HEK293 (cell line): ENCODE data around the gene SUSD4.

Source experiments
- ATF2 ChIP-seq: fragments of 450-650 bp; formaldehyde crosslinking; IDR thresholded peaks from 2 replicates; pipeline ENCODE4 v1.5.1; 2016; ENCODE audit warnings: missing biosample characterization, missing genetic modification characterization, low read depth
- HOXA7 ChIP-seq: sonication (generic); formaldehyde crosslinking; IDR thresholded peaks from 2 replicates; pipeline ENCODE4 v1.8.1; 2022; ENCODE audit warnings: missing genetic modification reagents, borderline replicate concordance
- INSM2 ChIP-seq: fragments of 450-650 bp; formaldehyde crosslinking; IDR thresholded peaks from 2 replicates; pipeline ENCODE4 v1.5.1; 2016; ENCODE audit warnings: missing biosample characterization, missing genetic modification characterization
- YY1 ChIP-seq: fragments of 450-650 bp; formaldehyde crosslinking; IDR thresholded peaks from 2 replicates; pipeline ENCODE4 v1.5.1; 2018; ENCODE audit warnings: missing biosample characterization, missing genetic modification characterization
- ZBTB11 ChIP-seq: fragments of 450-650 bp; formaldehyde crosslinking; conservative IDR thresholded peaks from 2 replicates; pipeline ENCODE4 v1.5.1; 2016; ENCODE audit warnings: low read depth, missing biosample characterization, missing genetic modification characterization
- ZBTB48 ChIP-seq: fragments of 450-650 bp; formaldehyde crosslinking; IDR thresholded peaks from 2 replicates; pipeline ENCODE4 v1.5.1; 2016; ENCODE audit warnings: missing biosample characterization, missing genetic modification characterization
- ZNF10 ChIP-seq: fragments of 450-650 bp; formaldehyde crosslinking; IDR thresholded peaks from 2 replicates; pipeline ENCODE4 v1.5.1; 2017; ENCODE audit warnings: missing biosample characterization, missing genetic modification characterization
- ZNF274 ChIP-seq, 2 experiments: fragments of 200-500 bp in 1 of 2; fragments of 450-650 bp in 1 of 2; sonication (Bioruptor generic) in 1 of 2; formaldehyde crosslinking in 1 of 2; IDR thresholded peaks; 2 replicates each; pipeline versions ENCODE4 v1.5.1 to v1.6.1; 2014 to 2016; ENCODE audit warnings: borderline replicate concordance in 1 of 2, inconsistent platforms in 1 of 2, low read length in 1 of 2, missing biosample characterization in 1 of 2, missing genetic modification characterization in 1 of 2
- ZNF350 ChIP-seq: fragments of 450-650 bp; formaldehyde crosslinking; IDR thresholded peaks from 2 replicates; pipeline ENCODE4 v1.5.0; 2017; ENCODE audit warnings: missing biosample characterization, mild to moderate bottlenecking, missing genetic modification characterization
- ZNF513 ChIP-seq: fragments of 450-650 bp; IDR thresholded peaks from 2 replicates; pipeline ENCODE4 v1.5.1; 2018; ENCODE audit warnings: missing biosample characterization, missing genetic modification characterization
- TF ChIP-seq, protein P1 (sequence below): fragments of 450-650 bp; formaldehyde crosslinking; IDR thresholded peaks from 2 replicates; pipeline ENCODE4 v1.5.1; 2016; ENCODE audit warnings: missing biosample characterization, missing genetic modification characterization

GRCh38 chr1:223249854-223250631 is 113.9 kb downstream of the SUSD4 start:
- TF ChIP-seq ZNF513 (tag by site-specific recombination) = no peak
- TF ChIP-seq, protein P1, sequence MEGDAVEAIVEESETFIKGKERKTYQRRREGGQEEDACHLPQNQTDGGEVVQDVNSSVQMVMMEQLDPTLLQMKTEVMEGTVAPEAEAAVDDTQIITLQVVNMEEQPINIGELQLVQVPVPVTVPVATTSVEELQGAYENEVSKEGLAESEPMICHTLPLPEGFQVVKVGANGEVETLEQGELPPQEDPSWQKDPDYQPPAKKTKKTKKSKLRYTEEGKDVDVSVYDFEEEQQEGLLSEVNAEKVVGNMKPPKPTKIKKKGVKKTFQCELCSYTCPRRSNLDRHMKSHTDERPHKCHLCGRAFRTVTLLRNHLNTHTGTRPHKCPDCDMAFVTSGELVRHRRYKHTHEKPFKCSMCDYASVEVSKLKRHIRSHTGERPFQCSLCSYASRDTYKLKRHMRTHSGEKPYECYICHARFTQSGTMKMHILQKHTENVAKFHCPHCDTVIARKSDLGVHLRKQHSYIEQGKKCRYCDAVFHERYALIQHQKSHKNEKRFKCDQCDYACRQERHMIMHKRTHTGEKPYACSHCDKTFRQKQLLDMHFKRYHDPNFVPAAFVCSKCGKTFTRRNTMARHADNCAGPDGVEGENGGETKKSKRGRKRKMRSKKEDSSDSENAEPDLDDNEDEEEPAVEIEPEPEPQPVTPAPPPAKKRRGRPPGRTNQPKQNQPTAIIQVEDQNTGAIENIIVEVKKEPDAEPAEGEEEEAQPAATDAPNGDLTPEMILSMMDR = no peak
- TF ChIP-seq ZNF274 (IDR thresholded peaks at IDR 0.05; ENCODE audit: low read length) = no peak
- no peak for TF ChIP-seq ZNF274 (tag by site-specific recombination; IDR thresholded peaks at IDR 0.05; ENCODE audit: borderline replicate concordance)
- no peak for TF ChIP-seq YY1 (tag by site-specific recombination)
- no peak for TF ChIP-seq ZBTB11 (tag by site-specific recombination)
- no peak for TF ChIP-seq ZNF350
- no peak for TF ChIP-seq ZNF10 (tag by site-specific recombination)
- no peak for TF ChIP-seq HOXA7 (CRISPR knock-in tag)
- no peak for TF ChIP-seq ZBTB48
- no peak for TF ChIP-seq INSM2 (tag by site-specific recombination)
- TF ChIP-seq ATF2 (tag by site-specific recombination) = no peak
